ENCODE measurements around the gene NCAN. TPM values are rescaled to one million over a fixed set of nuclear protein-coding genes. Genes with fewer than 3 reads are reported as not detected.
A peak's percentile ranks its signal among the peaks of the same experiment; 100 is the strongest.

The NCAN gene
- total RNA-seq, 1 experiment from 2014 or later, result 0.15 TPM

- BruUV-seq (replicated peaks), result no TSS peak
- Histone ChIP-seq H3K4me3 (ENCODE audit: low read depth in 2 of 2, low read length in 2 of 2) (no peak overlapping the region), H3K9me3 (ENCODE audit: control insufficient read depth, insufficient read depth, low read depth, low read length) (no peaks in the 10 kb centered on the region), H3K36me3 (ENCODE audit: control insufficient read depth, insufficient read depth, low read length) (no peaks in the 10 kb centered on the region), H3K4me1 (ENCODE audit: control insufficient read depth, insufficient read depth, low read length) (no peaks in the 10 kb centered on the region), H3K27ac (ENCODE audit: low read length) (no peak overlapping the region), H3K27me3 (ENCODE audit: control insufficient read depth, insufficient read depth, low read length) (no peaks in the 10 kb centered on the region)
- ChIA-PET CTCF (no interaction called here), POLR2A (no interaction called here)
- DNase-seq (ENCODE audit: low read depth, low spot score), result no peak
- ATAC-seq, result no peak
- intact Hi-C loops (cut with micrococcal nuclease; ENCODE audit: unreplicated experiment), result no loop called here
- no peak for TF ChIP-seq SIN3A (IDR thresholded peaks at IDR 0.05; ENCODE audit: borderline replicate concordance, insufficient read depth, low read depth, low read length)
- no peak for TF ChIP-seq POLR2AphosphoS5 (IDR thresholded peaks at IDR 0.05; ENCODE audit: low read depth, low read length)
- TF ChIP-seq CTCF (IDR thresholded peaks at IDR 0.05), result no peak
- no peak for TF ChIP-seq REST (IDR thresholded peaks at IDR 0.05; ENCODE audit: insufficient read depth in 1 of 2, low read depth in 2 of 2, low read length in 1 of 2)
- in situ Hi-C loops (cut with HindIII; ENCODE audit: low pct_unique_long_range_greater_than_20kb, low sequenced_read_pairs), result no loop called here
Measured at GRCh38 chr19:19214159-19214490, 2.4 kb downstream of the NCAN start.

GRCh38 chr19:19214892-19215291 is 3.1 kb downstream of the NCAN start:
- no peak overlapping the region for H3K4me3 ChIP-seq (ENCODE audit: low read depth in 2 of 2, low read length in 2 of 2)
- intact Hi-C loops (cut with micrococcal nuclease; ENCODE audit: unreplicated experiment) (no loop called here), in situ Hi-C loops (cut with HindIII; ENCODE audit: low pct_unique_long_range_greater_than_20kb, low sequenced_read_pairs) (no loop called here)
- TF ChIP-seq SIN3A (IDR thresholded peaks at IDR 0.05; ENCODE audit: borderline replicate concordance, insufficient read depth, low read depth, low read length) (no peak), CTCF (IDR thresholded peaks at IDR 0.05) (no peak), REST (IDR thresholded peaks at IDR 0.05; ENCODE audit: insufficient read depth in 1 of 2, low read depth in 2 of 2, low read length in 1 of 2) (peak; percentile 94 to 97), POLR2AphosphoS5 (IDR thresholded peaks at IDR 0.05; ENCODE audit: low read depth, low read length) (no peak), TCF7L2 (IDR thresholded peaks at IDR 0.05; ENCODE audit: low read depth, low read length) (no peak)
- ChIA-PET POLR2A (no interaction called here), CTCF (no interaction called here)
- no peaks in the 10 kb centered on the region for H3K9me3 ChIP-seq (ENCODE audit: control insufficient read depth, insufficient read depth, low read depth, low read length)
- no peak for DNase-seq (ENCODE audit: low read depth, low spot score)
- no peak for ATAC-seq
- H3K27ac ChIP-seq (ENCODE audit: low read length), result no peak overlapping the region
- H3K36me3 ChIP-seq (ENCODE audit: control insufficient read depth, insufficient read depth, low read length), result no peaks in the 10 kb centered on the region
- no peaks in the 10 kb centered on the region for H3K27me3 ChIP-seq (ENCODE audit: control insufficient read depth, insufficient read depth, low read length)
- no TSS peak for BruUV-seq (replicated peaks)
- no peaks in the 10 kb centered on the region for H3K4me1 ChIP-seq (ENCODE audit: control insufficient read depth, insufficient read depth, low read length)
